Measurements from ENCODE around the gene PLTP.

DNA sequence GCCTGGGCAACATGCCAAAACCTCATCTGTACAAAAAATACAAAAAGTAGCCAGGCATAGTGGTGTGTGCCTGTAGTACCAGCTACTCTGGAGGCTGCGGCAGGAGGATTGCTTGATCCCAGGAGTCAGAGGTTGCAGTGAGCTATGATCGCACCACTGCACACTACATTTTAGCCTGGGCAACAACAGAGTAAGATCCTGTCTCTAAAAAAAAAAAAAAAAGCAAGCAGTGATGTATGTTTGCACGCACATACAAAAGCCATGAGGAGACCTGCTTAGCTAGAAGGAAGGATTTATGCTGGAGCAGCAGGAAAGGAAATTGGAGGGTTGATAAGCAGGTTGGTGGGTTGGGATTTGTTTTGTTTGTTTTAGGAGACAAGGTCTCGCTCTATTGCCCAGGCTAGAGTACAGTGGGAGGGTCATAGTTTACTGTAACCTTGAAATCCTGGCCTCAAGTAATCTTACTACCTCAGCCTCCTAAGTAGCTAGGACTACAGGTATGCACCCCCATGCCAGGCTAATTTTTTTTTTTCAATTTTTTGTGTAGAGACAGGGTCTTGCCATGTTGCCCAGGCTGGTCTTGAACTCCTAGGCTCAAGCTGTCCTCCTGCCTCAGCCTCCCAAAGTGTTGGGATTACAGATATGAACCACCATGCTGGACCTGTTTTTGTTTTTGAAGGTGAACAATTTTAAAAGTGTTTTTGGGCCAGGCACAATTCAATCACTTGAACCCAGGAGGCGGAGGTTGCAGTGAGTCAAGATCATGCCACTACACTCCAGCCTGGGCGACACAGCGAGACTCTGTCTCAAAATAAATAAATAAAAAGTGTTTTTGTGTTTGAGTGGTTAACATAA lies 50.5 kb downstream of the PLTP start:
- TF ChIP-seq, protein P1, sequence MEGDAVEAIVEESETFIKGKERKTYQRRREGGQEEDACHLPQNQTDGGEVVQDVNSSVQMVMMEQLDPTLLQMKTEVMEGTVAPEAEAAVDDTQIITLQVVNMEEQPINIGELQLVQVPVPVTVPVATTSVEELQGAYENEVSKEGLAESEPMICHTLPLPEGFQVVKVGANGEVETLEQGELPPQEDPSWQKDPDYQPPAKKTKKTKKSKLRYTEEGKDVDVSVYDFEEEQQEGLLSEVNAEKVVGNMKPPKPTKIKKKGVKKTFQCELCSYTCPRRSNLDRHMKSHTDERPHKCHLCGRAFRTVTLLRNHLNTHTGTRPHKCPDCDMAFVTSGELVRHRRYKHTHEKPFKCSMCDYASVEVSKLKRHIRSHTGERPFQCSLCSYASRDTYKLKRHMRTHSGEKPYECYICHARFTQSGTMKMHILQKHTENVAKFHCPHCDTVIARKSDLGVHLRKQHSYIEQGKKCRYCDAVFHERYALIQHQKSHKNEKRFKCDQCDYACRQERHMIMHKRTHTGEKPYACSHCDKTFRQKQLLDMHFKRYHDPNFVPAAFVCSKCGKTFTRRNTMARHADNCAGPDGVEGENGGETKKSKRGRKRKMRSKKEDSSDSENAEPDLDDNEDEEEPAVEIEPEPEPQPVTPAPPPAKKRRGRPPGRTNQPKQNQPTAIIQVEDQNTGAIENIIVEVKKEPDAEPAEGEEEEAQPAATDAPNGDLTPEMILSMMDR (IDR thresholded peaks at IDR 0.05), result no peak
- no peak for TF ChIP-seq POLR2A (IDR thresholded peaks at IDR 0.05)
